ENCODE measurements around the gene SLC5A9. TPM values are rescaled to one million over a fixed set of nuclear protein-coding genes. Genes with fewer than 3 reads are reported as not detected.
"Not testable (repeated sequence)": the region's sequence is repeated elsewhere in the genome, so short reads cannot be mapped to it uniquely, and the experiment has no call there.

SLC5A9 gene
- polyA plus RNA-seq, 2 of the 4 experiments (the other 2 are of a cell fraction) = 0.03 to 0.21 TPM

DNA sequence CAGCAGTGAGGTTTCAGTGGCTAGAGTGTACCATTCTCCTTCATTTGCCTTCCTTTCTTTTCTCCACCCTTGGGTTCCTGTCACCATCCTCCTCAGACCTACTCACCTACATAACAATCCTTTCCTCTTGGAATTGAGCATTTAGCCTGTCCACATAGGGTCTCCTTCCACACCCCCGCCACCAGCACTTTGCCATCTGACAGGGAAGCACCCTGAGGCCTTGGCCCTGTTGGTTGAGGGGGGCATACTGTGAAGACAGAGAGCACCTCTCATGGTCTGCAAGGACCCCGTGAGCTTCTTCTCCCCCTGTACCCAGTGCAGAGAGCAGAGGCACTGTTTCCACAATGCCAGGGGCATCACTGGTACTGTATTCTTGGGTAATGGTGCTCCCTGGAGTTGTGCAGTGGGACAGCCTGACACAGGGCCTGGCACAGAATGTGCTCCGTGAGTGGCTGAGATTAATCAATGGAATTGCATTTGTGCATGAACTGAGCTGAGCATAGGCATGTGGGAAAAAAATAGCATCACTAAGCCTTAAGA lies 14.9 kb upstream of the SLC5A9 start:
- ChIA-PET POLR2A (no interaction called here), CTCF (interaction anchor here (1.0 to 1.5 kb wide), 4 partner anchors 9 to 102 kb away, joined by 3 read pairs; no protein-coding TSS in a partner anchor)
- no peak for TF ChIP-seq TFCP2L1 (CRISPR knock-in tag; IDR thresholded peaks at IDR 0.05)
- TF ChIP-seq, protein P1, sequence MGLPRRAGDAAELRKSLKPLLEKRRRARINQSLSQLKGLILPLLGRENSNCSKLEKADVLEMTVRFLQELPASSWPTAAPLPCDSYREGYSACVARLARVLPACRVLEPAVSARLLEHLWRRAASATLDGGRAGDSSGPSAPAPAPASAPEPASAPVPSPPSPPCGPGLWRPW (IDR thresholded peaks at IDR 0.05) = no peak
- TF ChIP-seq, protein P2, sequence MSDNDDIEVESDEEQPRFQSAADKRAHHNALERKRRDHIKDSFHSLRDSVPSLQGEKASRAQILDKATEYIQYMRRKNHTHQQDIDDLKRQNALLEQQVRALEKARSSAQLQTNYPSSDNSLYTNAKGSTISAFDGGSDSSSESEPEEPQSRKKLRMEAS (IDR thresholded peaks at IDR 0.05) = no peak
- Histone ChIP-seq H3K4me2 (no peak overlapping the region), H3K4me1 (no peaks in the 10 kb centered on the region), H3K4me3 (no peak overlapping the region), H3K27ac (no peak overlapping the region), H3K9me3 (no peaks in the 10 kb centered on the region)
- DNase-seq (ENCODE audit: low read depth in 1 of 2, low spot score in 1 of 2) (no peak), ATAC-seq (no peak), FAIRE-seq (no peak)
- WGBS (ENCODE audit: missing lambda C conversion rate) = 14% methylated on average over 3 of the region's 3 CpGs

GRCh38 chr1:48208251-48208650 lies 14.3 kb upstream of the SLC5A9 start:
- Histone ChIP-seq H3K27ac (no peak overlapping the region), H3K4me3 (no peak overlapping the region), H3K4me1 (no peaks in the 10 kb centered on the region), H3K9me3 (no peaks in the 10 kb centered on the region), H3K4me2 (no peak overlapping the region)
- no peak for DNase-seq (ENCODE audit: low read depth in 1 of 2, low spot score in 1 of 2)
- no peak for ATAC-seq
- CTCF ChIA-PET = interaction anchor here (1.0 to 1.5 kb wide), 3 partner anchors 8 to 99 kb away, joined by 3 read pairs; no protein-coding TSS in a partner anchor
- TF ChIP-seq POLR2AphosphoS2 (conservative IDR thresholded peaks at IDR 0.05; ENCODE audit: low read length) = no peak
- TF ChIP-seq ZNF302 (CRISPR knock-in tag; IDR thresholded peaks at IDR 0.05) = no peak
- no peak for FAIRE-seq
- WGBS (ENCODE audit: missing lambda C conversion rate) = 68% methylated on average over 11 of the region's 12 CpGs
- POLR2A ChIA-PET = no interaction called here

DNA sequence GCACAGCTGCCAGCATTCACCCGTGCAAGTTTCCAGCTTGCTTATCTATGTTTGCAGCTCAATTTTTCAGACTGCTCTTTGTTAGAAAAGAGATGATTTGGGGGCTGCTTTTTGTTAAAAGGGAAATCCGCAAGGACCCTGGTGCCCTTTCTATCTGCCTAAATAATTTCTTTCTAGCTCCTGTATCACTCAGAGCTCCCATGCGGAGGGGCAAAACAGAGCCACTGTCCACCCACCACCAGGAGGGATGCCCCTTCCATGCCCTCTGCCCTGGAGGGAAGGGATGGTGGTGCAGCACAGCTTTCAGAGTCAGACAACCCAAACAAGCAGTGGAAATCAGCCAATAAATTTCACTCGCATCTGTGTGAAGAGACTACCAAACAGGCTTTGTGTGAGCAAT lies 13.9 kb upstream of the SLC5A9 start:
- 73% methylated on average over 3 of the region's 4 CpGs for WGBS (ENCODE audit: missing lambda C conversion rate)
- H3K4me3 ChIP-seq = no peak overlapping the region
- CTCF ChIA-PET = interaction anchor here (1.0 to 1.4 kb wide), 2 partner anchors 29 to 99 kb away, joined by 3 read pairs; no protein-coding TSS in a partner anchor
- H3K9me3 ChIP-seq = no peaks in the 10 kb centered on the region
- POLR2A ChIA-PET = no interaction called here
- ATAC-seq = no peak
- DNase-seq (ENCODE audit: low read depth in 1 of 2, low spot score in 1 of 2) = no peak
- H3K4me2 ChIP-seq = no peak overlapping the region
- TF ChIP-seq TP53 (CRISPR knock-in tag; IDR thresholded peaks at IDR 0.05) = no peak
- TF ChIP-seq EHF (CRISPR knock-in tag; IDR thresholded peaks at IDR 0.05) = no peak
- no peak for TF ChIP-seq BHLHE40 (IDR thresholded peaks at IDR 0.05; ENCODE audit: low read depth, low read length)
- TF ChIP-seq ZNF302 (CRISPR knock-in tag; IDR thresholded peaks at IDR 0.05) = no peak
- TF ChIP-seq ESRRA (IDR thresholded peaks at IDR 0.05; ENCODE audit: borderline replicate concordance, low read length) = no peak
- TF ChIP-seq FOSL2 (IDR thresholded peaks at IDR 0.05) = no peak
- no peak for TF ChIP-seq FOSL2 (CRISPR knock-in tag; IDR thresholded peaks at IDR 0.05)
- no peak for TF ChIP-seq FOXS1 (CRISPR knock-in tag; IDR thresholded peaks at IDR 0.05)
- TF ChIP-seq CEBPB (IDR thresholded peaks at IDR 0.05) = no peak
- TF ChIP-seq KDM1A (IDR thresholded peaks at IDR 0.05; ENCODE audit: low read depth) = no peak
- no peak for TF ChIP-seq CBX2 (IDR thresholded peaks at IDR 0.05; ENCODE audit: borderline replicate concordance, low read depth)
- no peak for TF ChIP-seq JUNB (IDR thresholded peaks at IDR 0.05)
- TF ChIP-seq ZFP36 (IDR thresholded peaks at IDR 0.05; ENCODE audit: borderline replicate concordance, partially characterized antibody) = no peak
- TF ChIP-seq MAZ (IDR thresholded peaks at IDR 0.05; ENCODE audit: borderline replicate concordance, low read depth, low read length) = no peak
- TF ChIP-seq NR3C1 (IDR thresholded peaks at IDR 0.05) = no peak
- no peak for FAIRE-seq
- H3K27ac ChIP-seq = no peak overlapping the region
- H3K4me1 ChIP-seq = no peaks in the 10 kb centered on the region

DNA sequence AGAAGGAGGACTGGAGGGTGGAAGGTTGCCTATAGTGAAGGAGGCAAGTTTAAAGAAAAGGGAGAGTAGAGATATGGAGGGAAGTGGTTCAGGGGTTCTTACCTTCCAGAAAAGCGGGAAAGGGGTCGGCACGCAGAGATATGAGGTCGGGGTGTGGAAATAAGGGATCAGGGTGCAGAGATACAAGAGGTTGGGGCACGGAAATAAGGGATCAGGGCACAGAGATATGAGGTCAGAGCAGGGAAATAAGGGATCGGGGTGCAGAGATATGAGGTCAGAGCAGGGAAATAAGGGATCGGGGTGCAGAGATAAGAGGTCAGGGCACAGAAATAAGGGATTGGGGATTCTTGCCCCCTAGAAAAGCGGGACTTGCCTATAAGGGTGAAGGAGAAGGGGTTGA lies 9.1 kb upstream of the SLC5A9 start:
- FAIRE-seq; H3K27ac ChIP-seq; H3K4me2 ChIP-seq; H3K4me1 ChIP-seq; H3K4me3 ChIP-seq; ATAC-seq; CTCF ChIA-PET; DNase-seq (ENCODE audit: low read depth in 1 of 2, low spot score in 1 of 2); H3K9me3 ChIP-seq; POLR2A ChIA-PET: not testable (repeated sequence)
- 32% methylated on average over 8 of the region's 8 CpGs for WGBS (ENCODE audit: missing lambda C conversion rate)

DNA sequence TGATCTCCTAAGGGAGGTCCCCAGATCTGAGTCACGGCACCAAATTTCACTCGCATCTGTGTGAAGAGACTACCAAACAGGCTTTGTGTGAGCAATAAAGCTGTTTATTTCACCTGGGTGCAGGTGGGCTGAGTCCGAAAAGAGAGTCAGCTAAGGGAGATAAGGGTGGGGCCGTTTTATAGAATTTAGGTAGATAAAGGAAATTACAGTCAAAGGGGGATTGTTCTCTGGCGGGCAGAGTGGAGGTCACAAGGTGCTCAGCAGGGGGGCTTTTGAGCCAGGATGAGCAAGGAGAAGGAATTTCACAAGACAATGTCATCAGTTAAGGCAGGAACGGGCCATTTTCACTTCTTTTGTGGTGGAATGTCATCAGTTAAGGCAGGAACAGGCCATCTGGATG lies 8.2 kb upstream of the SLC5A9 start:
- WGBS (ENCODE audit: missing lambda C conversion rate) = 65% methylated on average over 6 of the region's 6 CpGs
- H3K4me3 ChIP-seq; ATAC-seq; DNase-seq (ENCODE audit: low read depth in 1 of 2, low spot score in 1 of 2); FAIRE-seq; H3K27ac ChIP-seq; POLR2A ChIA-PET; CTCF ChIA-PET; H3K9me3 ChIP-seq; H3K4me2 ChIP-seq; H3K4me1 ChIP-seq: not testable (repeated sequence)

Measured in A549 (cell line).